Measurements from ENCODE around the gene CYB561.

The CYB561 gene

DNA sequence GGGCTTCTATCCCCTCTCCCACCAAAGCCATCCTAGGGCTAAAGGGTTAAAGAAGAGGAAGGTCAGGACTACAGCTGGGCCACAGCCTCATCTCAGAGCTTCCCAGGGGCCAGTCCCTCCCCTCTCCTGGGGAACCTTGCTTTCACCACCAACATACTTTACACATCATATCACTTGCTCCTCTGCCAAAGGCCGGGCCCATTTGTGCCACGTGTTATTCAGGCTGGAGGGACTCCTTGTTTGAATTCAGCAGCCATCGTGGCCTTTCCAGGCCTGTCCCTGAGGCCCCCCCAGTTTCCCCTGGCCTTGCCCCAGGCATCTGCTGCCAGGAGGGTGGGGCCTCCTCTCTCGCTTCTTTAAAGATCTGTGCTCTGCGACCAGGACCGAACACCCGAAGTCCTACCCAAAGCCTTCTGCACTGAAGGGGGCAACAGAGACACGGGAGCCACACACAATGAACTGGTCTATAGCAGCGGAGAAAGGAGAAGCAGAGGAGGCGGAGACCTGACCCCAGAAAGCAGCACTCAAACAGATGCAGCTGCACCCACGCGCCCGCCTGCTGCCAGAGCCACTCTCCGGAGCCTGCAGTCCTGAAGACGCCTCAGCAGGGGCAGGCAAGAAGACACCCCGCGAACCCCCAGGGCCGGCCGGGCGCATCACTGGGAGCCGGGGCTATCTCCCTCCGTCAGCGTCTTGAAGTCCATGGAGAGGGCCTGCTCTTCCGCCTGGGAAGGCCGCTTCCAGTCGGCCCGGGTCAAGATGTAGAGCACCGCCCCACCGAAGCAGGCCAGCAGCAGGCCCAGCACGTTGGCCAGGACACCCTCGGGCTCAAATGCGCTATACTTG, 12.1 kb downstream of the CYB561 start:
- TF ChIP-seq, protein P1, sequence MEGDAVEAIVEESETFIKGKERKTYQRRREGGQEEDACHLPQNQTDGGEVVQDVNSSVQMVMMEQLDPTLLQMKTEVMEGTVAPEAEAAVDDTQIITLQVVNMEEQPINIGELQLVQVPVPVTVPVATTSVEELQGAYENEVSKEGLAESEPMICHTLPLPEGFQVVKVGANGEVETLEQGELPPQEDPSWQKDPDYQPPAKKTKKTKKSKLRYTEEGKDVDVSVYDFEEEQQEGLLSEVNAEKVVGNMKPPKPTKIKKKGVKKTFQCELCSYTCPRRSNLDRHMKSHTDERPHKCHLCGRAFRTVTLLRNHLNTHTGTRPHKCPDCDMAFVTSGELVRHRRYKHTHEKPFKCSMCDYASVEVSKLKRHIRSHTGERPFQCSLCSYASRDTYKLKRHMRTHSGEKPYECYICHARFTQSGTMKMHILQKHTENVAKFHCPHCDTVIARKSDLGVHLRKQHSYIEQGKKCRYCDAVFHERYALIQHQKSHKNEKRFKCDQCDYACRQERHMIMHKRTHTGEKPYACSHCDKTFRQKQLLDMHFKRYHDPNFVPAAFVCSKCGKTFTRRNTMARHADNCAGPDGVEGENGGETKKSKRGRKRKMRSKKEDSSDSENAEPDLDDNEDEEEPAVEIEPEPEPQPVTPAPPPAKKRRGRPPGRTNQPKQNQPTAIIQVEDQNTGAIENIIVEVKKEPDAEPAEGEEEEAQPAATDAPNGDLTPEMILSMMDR (IDR thresholded peaks at IDR 0.05; ENCODE audit: control insufficient read depth, extremely low read depth, insufficient read depth) = no peak
- DNase-seq (ENCODE audit: low read depth) = no peak
- H3K4me3 ChIP-seq (ENCODE audit: low read depth, low read length) = no peak overlapping the region

DNA sequence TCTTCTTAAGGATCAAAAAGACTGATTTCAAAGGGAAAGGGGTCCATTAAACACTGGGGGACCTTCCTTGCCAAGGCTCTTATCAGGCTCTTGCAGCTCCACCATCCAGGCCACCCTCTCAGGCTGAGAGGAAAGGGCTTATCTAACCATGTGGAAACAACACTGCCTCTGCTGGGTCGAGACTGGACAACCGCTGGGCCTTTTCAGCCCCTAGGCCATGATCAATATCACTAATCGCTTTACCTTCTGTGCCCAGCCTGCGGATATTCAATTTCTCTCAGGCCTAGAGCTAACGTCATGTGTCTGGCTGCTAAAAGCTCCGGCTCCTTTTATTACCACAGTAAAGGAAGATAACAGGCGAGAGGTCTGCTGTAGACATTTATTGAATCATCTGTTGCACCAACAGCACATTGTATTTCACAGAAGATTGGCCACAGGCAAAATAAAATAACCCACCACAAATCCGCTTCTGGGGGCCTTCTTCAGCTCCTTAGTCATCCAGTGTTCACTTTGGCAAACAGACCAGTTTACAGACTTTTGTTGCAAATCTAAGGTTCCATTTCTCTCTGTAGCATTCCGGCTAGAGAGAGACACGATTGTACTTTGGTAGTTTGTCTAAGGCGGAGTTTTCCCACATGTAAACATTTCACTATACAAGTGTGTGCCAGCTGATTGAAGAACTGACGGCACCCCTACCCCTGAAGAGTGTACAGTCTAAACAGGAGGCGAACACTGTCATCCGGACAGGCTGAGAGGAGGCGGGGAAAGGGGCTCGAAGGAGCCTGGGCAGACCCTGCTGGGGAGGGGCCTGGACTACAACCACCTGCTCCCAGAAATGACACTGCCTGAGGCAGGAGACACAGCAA, 13.9 kb downstream of the CYB561 start:
- TF ChIP-seq, protein P1 (IDR thresholded peaks at IDR 0.05; ENCODE audit: control insufficient read depth, extremely low read depth, insufficient read depth) = no peak
- no peak overlapping the region for H3K4me3 ChIP-seq (ENCODE audit: low read depth, low read length)
- DNase-seq (ENCODE audit: low read depth) = peak; percentile 79

DNA sequence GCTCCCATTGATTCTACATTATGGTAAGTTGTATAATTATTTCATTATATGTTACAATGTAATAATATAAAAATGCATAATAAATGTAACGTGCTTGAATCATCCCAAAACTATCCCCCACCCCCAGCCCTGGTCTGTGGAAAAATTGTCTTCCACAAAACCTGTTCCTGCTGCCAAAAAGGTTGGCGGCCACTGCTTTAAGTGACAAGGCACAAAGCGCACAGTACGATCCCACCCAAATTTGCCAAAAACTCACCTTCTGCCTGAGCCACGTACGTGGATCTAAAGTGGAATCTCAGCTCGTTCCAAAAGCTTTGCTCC, 14.5 kb downstream of the CYB561 start:
- TF ChIP-seq, protein P1 (IDR thresholded peaks at IDR 0.05; ENCODE audit: control insufficient read depth, extremely low read depth, insufficient read depth) = no peak
- H3K4me3 ChIP-seq (ENCODE audit: low read depth, low read length) = no peak overlapping the region
- no peak for DNase-seq (ENCODE audit: low read depth)

DNA sequence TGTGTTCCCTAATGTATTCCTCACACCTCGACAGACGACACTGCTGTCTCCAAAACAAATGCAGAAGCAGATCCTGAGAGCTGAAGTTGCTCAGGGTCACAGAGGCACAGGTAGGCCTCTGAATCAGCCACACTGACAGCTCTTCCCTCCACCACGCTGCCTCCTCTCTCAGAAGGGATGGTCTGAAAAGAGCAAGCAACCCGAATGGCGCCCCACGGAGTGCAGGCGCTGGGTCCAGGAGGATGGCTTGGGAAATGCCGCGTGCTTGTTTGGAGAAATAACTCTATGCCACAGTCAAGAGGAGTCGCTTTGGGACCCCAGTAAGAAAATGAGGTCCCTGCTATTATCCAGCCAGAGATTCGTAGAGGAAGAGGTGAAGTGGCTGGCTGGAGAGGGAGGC, 15.9 kb downstream of the CYB561 start:
- no peak overlapping the region for H3K4me3 ChIP-seq (ENCODE audit: low read depth, low read length)

DNA sequence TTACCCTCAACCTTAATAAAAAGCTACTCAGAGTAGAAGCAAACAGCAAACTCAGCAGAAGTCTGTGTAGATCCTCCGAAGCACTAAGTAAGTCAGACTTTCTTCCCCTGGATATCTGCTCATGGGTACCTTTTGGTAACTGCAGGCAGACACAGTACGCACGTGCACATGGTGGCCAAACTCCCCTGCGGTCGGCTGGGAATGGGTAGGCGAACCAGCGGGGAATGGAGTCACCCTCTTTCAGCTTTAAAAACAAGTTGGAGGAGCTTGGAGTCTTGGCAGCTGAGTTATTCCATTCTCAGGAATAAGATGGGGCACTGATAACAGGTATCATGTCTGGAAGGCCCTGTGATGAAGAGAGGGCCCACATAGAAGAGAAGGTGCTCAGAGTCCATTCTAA, 16.3 kb downstream of the CYB561 start:
- no peak for DNase-seq (ENCODE audit: low read depth)
- TF ChIP-seq, protein P1 (IDR thresholded peaks at IDR 0.05; ENCODE audit: control insufficient read depth, extremely low read depth, insufficient read depth) = no peak
- H3K4me3 ChIP-seq (ENCODE audit: low read depth, low read length) = no peak overlapping the region

More for the DNA sequence above, 15.9 kb downstream of the CYB561 start:
- no peak for DNase-seq (ENCODE audit: low read depth)
- TF ChIP-seq, protein P1 (IDR thresholded peaks at IDR 0.05; ENCODE audit: control insufficient read depth, extremely low read depth, insufficient read depth) = no peak

DNA sequence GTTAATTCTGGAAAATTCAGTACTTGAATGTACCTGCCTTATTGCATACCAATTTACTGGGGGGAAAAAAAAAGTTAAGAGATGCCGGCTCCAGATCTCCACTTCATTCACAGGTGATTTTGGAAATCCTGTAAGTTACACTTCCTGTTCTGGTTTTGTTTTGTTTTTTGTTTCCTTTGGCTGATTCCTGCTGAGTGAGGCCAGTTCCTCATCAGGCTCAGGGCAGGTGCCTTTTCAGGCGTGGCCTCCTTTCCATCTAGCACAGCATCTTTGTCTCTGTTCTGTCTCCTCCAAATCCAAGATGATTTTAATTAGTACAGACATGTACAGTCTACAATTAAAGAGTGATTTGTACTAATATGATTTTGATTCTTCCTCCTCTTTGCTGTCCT, 19.2 kb downstream of the CYB561 start:
- TF ChIP-seq, protein P1 (IDR thresholded peaks at IDR 0.05; ENCODE audit: control insufficient read depth, extremely low read depth, insufficient read depth) = no peak
- no peak overlapping the region for H3K4me3 ChIP-seq (ENCODE audit: low read depth, low read length)
- no peak for DNase-seq (ENCODE audit: low read depth)
